Panc1 (cell line): ENCODE measurements around the gene MAG. TPM values are rescaled to one million over a fixed set of nuclear protein-coding genes. Genes with fewer than 3 reads are reported as not detected.

ENCODE experiments used
- ATAC-seq: fragments of 200-7000 bp; cut with Tn5 transposase; 2 replicates; pipeline ENCODE4 v1.9.1; 2020; ENCODE audit warnings: mild to moderate bottlenecking, moderate library complexity
- BruUV-seq: library from RNA; stranded (reverse); fragments of 400-500 nt; replicated peaks from 2 replicates; lab custom pipeline; 2021; lab: Mats Ljungman, UMichigan
- CTCF ChIA-PET: fragments of 300-600 bp; sonication (Branson Sonifier 250); formaldehyde crosslinking; loops from one replicate; lab custom pipeline; 2022; ENCODE audit warnings: antibody characterized with exemption; lab: Charles Lee
- POLR2A ChIA-PET: fragments of 300-600 bp; sonication (Branson Sonifier 250); formaldehyde crosslinking; loops from one replicate; lab custom pipeline; 2022; ENCODE audit warnings: antibody characterized with exemption; lab: Charles Lee
- DNase-seq: peaks from one replicate; pipeline ENCODE4 v3.0.0-alpha.2; 2010; ENCODE audit warnings: low read depth, low spot score
- H3K27ac ChIP-seq: 2 replicates; pipeline ENCODE4 v1.5.1; 2011; ENCODE audit warnings: mild to moderate bottlenecking, low read length, inconsistent platforms
- H3K27me3 ChIP-seq: fragments of 200-500 bp; sonication (Bioruptor generic); 2 replicates; pipeline ENCODE4 v1.6.0; 2014; ENCODE audit warnings: low read length, inconsistent platforms; ENCODE audit not compliant: control insufficient read depth, insufficient read depth
- H3K36me3 ChIP-seq: fragments of 200-500 bp; sonication (Bioruptor generic); 2 replicates; pipeline ENCODE4 v1.5.1; 2014; ENCODE audit warnings: inconsistent platforms, mild to moderate bottlenecking, low read length, moderate library complexity; ENCODE audit not compliant: control insufficient read depth, insufficient read depth
- H3K4me1 ChIP-seq: 2 replicates; pipeline ENCODE4 v1.5.1; 2011; ENCODE audit warnings: inconsistent platforms, mild to moderate bottlenecking, low read length, moderate library complexity; ENCODE audit not compliant: control insufficient read depth, insufficient read depth
- H3K4me3 ChIP-seq, 2 experiments: 2 replicates each; pipeline ENCODE4 v1.5.1; 2011 to 2012; ENCODE audit warnings: low read depth in 2 of 2, low read length in 2 of 2, mild to moderate bottlenecking in 2 of 2, inconsistent platforms in 1 of 2, moderate library complexity in 1 of 2
- H3K9me3 ChIP-seq: fragments of 200-500 bp; sonication (Bioruptor generic); 2 replicates; pipeline ENCODE4 v1.5.1; 2014; ENCODE audit warnings: low read depth, mild to moderate bottlenecking, inconsistent platforms, low read length, moderate library complexity; ENCODE audit not compliant: control insufficient read depth, insufficient read depth
- CTCF ChIP-seq: fragments of 450-650 bp; IDR thresholded peaks from 2 replicates; pipeline ENCODE4 v1.5.1; 2017; ENCODE audit warnings: mild to moderate bottlenecking
- POLR2AphosphoS5 ChIP-seq: IDR thresholded peaks from 2 replicates; pipeline ENCODE4 v1.6.1; 2012; ENCODE audit warnings: mild to moderate bottlenecking, low read depth, low read length, moderate library complexity
- REST ChIP-seq, 2 experiments: IDR thresholded peaks; 2 replicates each; pipeline ENCODE4 v1.6.1; 2011 to 2012; ENCODE audit warnings: low read depth in 2 of 2, control low read depth in 1 of 2, low read length in 1 of 2, mild to moderate bottlenecking in 1 of 2, moderate library complexity in 1 of 2; ENCODE audit not compliant: insufficient read depth in 1 of 2
- SIN3A ChIP-seq: IDR thresholded peaks from 2 replicates; pipeline ENCODE4 v1.6.1; 2012; ENCODE audit warnings: low read depth, mild to moderate bottlenecking, low read length, moderate library complexity, borderline replicate concordance; ENCODE audit not compliant: insufficient read depth
- TCF7L2 ChIP-seq: IDR thresholded peaks from 2 replicates; pipeline ENCODE4 v1.6.1; 2011; ENCODE audit warnings: mild to moderate bottlenecking, low read depth, low read length, inconsistent platforms
- in situ Hi-C: cut with HindIII; loops from 2 replicates; pipeline ENCODE4 v1.10.0; 2016; ENCODE audit warnings: low sequenced_read_pairs, low pct_unique_long_range_greater_than_20kb
- intact Hi-C: fragments of 100-400 bp; cut with micrococcal nuclease; formaldehyde crosslinking; loops from one replicate; pipeline ENCODE4 v1.10.0; 2022; ENCODE audit not compliant: unreplicated experiment
- total RNA-seq: library from RNA; stranded (reverse); gene quantifications from one replicate; pipeline ENCODE4 v1.2.1, GENCODE V29; 2021; ENCODE audit not compliant: unreplicated experiment

MAG gene
- total RNA-seq, 1 experiment from 2014 or later: not detected

- no peaks in the 10 kb centered on the region for H3K36me3 ChIP-seq
- no peak overlapping the region for H3K4me3 ChIP-seq
- H3K27me3 ChIP-seq: no peaks in the 10 kb centered on the region; the same call in 1 of the 2 replicates
- in situ Hi-C loops: no loop called here
- no peak overlapping the region for H3K27ac ChIP-seq
- intact Hi-C loops: no loop called here
- CTCF ChIA-PET: interaction anchor here (1.7 kb wide), 1 partner anchor 50 kb away, joined by 3 read pairs; no protein-coding TSS in a partner anchor
- POLR2A ChIA-PET: no interaction called here
- ATAC-seq (no peak), DNase-seq (no peak)
- no TSS peak for BruUV-seq
- TF ChIP-seq POLR2AphosphoS5 (no peak), REST (IDR thresholded peaks at IDR 0.05; ENCODE audit: insufficient read depth in 1 of 2, low read depth in 2 of 2, low read length in 1 of 2) (no peak), TCF7L2 (no peak), CTCF (no peak), SIN3A (no peak)
- no peaks in the 10 kb centered on the region for H3K9me3 ChIP-seq
- H3K4me1 ChIP-seq: no peaks in the 10 kb centered on the region
These were observed 11.5 kb downstream of the MAG start for GRCh38 chr19:35303357-35303915.

- ATAC-seq (no peak), DNase-seq (no peak)
- intact Hi-C loops: no loop called here
- H3K4me3 ChIP-seq: no peak overlapping the region
- BruUV-seq: no TSS peak
- ChIA-PET CTCF (interaction anchor here (1.7 kb wide), 1 partner anchor 49 kb away, joined by 3 read pairs; no protein-coding TSS in a partner anchor), POLR2A (no interaction called here)
- no peaks in the 10 kb centered on the region; the same call in 1 of the 2 replicates for H3K27me3 ChIP-seq
- in situ Hi-C loops: no loop called here
- no peak for TF ChIP-seq POLR2AphosphoS5
- no peak for TF ChIP-seq TCF7L2
- TF ChIP-seq CTCF: no peak
- no peak for TF ChIP-seq SIN3A
- no peak for TF ChIP-seq REST (IDR thresholded peaks at IDR 0.05; ENCODE audit: insufficient read depth in 1 of 2, low read depth in 2 of 2, low read length in 1 of 2)
- no peak overlapping the region for H3K27ac ChIP-seq
- H3K36me3 ChIP-seq: no peaks in the 10 kb centered on the region
- H3K9me3 ChIP-seq: no peaks in the 10 kb centered on the region
- 0 out of 2 replicates have a peak, but pooled peaks cover under 1% of the 10 kb centered on the region for H3K4me1 ChIP-seq
These were observed 12.1 kb downstream of the MAG start for GRCh38 chr19:35304036-35304435.
